DND-41 (cell line): ENCODE data around the gene COBL.

Source experiments
- EZH2 ChIP-seq: IDR thresholded peaks from 3 replicates; pipeline ENCODE4 v1.6.1; 2012; ENCODE audit warnings: borderline replicate concordance, low read depth, mild to moderate bottlenecking, moderate library complexity, low read length, inconsistent platforms; ENCODE audit not compliant: severe bottlenecking
- TF ChIP-seq, protein P1 (sequence below): IDR thresholded peaks from 2 replicates; pipeline ENCODE4 v1.5.1; 2012; ENCODE audit warnings: borderline replicate concordance, low read length, moderate library complexity, mild to moderate bottlenecking; ENCODE audit not compliant: poor library complexity, severe bottlenecking; ENCODE audit errors: extremely low read depth

GRCh38 chr7:51108134-51108533, 208.5 kb downstream of the COBL start:
- no peak for TF ChIP-seq EZH2
- TF ChIP-seq, protein P1, sequence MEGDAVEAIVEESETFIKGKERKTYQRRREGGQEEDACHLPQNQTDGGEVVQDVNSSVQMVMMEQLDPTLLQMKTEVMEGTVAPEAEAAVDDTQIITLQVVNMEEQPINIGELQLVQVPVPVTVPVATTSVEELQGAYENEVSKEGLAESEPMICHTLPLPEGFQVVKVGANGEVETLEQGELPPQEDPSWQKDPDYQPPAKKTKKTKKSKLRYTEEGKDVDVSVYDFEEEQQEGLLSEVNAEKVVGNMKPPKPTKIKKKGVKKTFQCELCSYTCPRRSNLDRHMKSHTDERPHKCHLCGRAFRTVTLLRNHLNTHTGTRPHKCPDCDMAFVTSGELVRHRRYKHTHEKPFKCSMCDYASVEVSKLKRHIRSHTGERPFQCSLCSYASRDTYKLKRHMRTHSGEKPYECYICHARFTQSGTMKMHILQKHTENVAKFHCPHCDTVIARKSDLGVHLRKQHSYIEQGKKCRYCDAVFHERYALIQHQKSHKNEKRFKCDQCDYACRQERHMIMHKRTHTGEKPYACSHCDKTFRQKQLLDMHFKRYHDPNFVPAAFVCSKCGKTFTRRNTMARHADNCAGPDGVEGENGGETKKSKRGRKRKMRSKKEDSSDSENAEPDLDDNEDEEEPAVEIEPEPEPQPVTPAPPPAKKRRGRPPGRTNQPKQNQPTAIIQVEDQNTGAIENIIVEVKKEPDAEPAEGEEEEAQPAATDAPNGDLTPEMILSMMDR: no peak
